ENCODE measurements around the gene GABRB3.

GABRB3 gene

GRCh38 chr15:26711445-26711844 is 61.4 kb downstream of the GABRB3 start:
- DNase-seq (ENCODE audit: low read depth in 2 of 2) = no peak
- no peak overlapping the region for H3K4me3 ChIP-seq (replicated peaks in 1 of 2; ENCODE audit: low read depth in 2 of 2, low read length in 2 of 2)
- TF ChIP-seq CTCF (IDR thresholded peaks at IDR 0.05; ENCODE audit: low read depth, low read length) = no peak

- no peak for DNase-seq (ENCODE audit: low read depth in 2 of 2)
- H3K4me3 ChIP-seq (replicated peaks in 1 of 2; ENCODE audit: low read depth in 2 of 2, low read length in 2 of 2) = no peak overlapping the region
- TF ChIP-seq CTCF (IDR thresholded peaks at IDR 0.05; ENCODE audit: low read depth, low read length) = no peak
Measured at GRCh38 chr15:26702381-26702780, 70.5 kb downstream of the GABRB3 start.

- H3K4me3 ChIP-seq (replicated peaks in 1 of 2; ENCODE audit: low read depth in 2 of 2, low read length in 2 of 2) = no peak overlapping the region
- no peak for DNase-seq (ENCODE audit: low read depth in 2 of 2)
- TF ChIP-seq CTCF (IDR thresholded peaks at IDR 0.05; ENCODE audit: low read depth, low read length) = no peak
Measured at GRCh38 chr15:26698555-26698954, 74.3 kb downstream of the GABRB3 start.

- TF ChIP-seq CTCF (IDR thresholded peaks at IDR 0.05; ENCODE audit: low read depth, low read length) = no peak
- no peak overlapping the region for H3K4me3 ChIP-seq (replicated peaks in 1 of 2; ENCODE audit: low read depth in 2 of 2, low read length in 2 of 2)
- no peak for DNase-seq (ENCODE audit: low read depth in 2 of 2)
Measured at GRCh38 chr15:26697913-26698312, 75.0 kb downstream of the GABRB3 start.

- H3K4me3 ChIP-seq (replicated peaks in 1 of 2; ENCODE audit: low read depth in 2 of 2, low read length in 2 of 2) = no peak overlapping the region
- no peak for TF ChIP-seq CTCF (IDR thresholded peaks at IDR 0.05; ENCODE audit: low read depth, low read length)
- DNase-seq (ENCODE audit: low read depth in 2 of 2) = no peak
Measured at GRCh38 chr15:26691249-26691648, 81.6 kb downstream of the GABRB3 start.

- no peak for TF ChIP-seq CTCF (IDR thresholded peaks at IDR 0.05; ENCODE audit: low read depth, low read length)
- H3K4me3 ChIP-seq (replicated peaks in 1 of 2; ENCODE audit: low read depth in 2 of 2, low read length in 2 of 2) = no peak overlapping the region
- no peak for DNase-seq (ENCODE audit: low read depth in 2 of 2)
Measured at GRCh38 chr15:26690778-26691177, 82.1 kb downstream of the GABRB3 start.

GRCh38 chr15:26689462-26689861 is 83.4 kb downstream of the GABRB3 start:
- no peak for DNase-seq (ENCODE audit: low read depth in 2 of 2)
- no peak for TF ChIP-seq CTCF (IDR thresholded peaks at IDR 0.05; ENCODE audit: low read depth, low read length)
- no peak overlapping the region for H3K4me3 ChIP-seq (replicated peaks in 1 of 2; ENCODE audit: low read depth in 2 of 2, low read length in 2 of 2)

Measured in cardiac fibroblast (primary cell).